ENCODE data around the gene KRTAP5-6. TPM values are rescaled to one million over a fixed set of nuclear protein-coding genes. Genes with fewer than 3 reads are reported as not detected.

KRTAP5-6 gene
- total RNA-seq, 4 donors from 2014 or later, result not detected

GRCh38 chr11:1650034-1650917 is 46.7 kb upstream of the KRTAP5-6 start:
- no peaks in the 10 kb centered on the region for H3K36me3 ChIP-seq
- TF ChIP-seq CTCF (IDR thresholded peaks at IDR 0.05 in 4 of 5, conservative IDR thresholded peaks at IDR 0.05 in 1 of 5) (no peak), POLR2A (IDR thresholded peaks at IDR 0.05) (no peak)
- DNase-seq, result no peak
- no peak overlapping the region for H3K27ac ChIP-seq
- ATAC-seq, result no peak
- in situ Hi-C loops (cut with MboI; ENCODE audit: low sequenced_read_pairs in 4 of 4) (loop anchor here in 1 of 4 donors (25.0 kb wide), 1 partner anchor 512 kb away; the partner anchor contains the start of genes INS and TH), intact Hi-C loops (cut with DNase I; ENCODE audit: low total_unique reads) (loop anchor here (5.0 kb wide), 1 partner anchor 42 kb away; no protein-coding TSS in a partner anchor)
- H3K27me3 ChIP-seq, result no peaks in the 10 kb centered on the region
- H3K9me3 ChIP-seq, result no peaks in the 10 kb centered on the region
- H3K4me3 ChIP-seq, result no peak overlapping the region
- no peaks in the 10 kb centered on the region for H3K4me1 ChIP-seq

GRCh38 chr11:1650918-1651262 is 46.1 kb upstream of the KRTAP5-6 start:
- Histone ChIP-seq H3K9me3 (no peaks in the 10 kb centered on the region), H3K36me3 (no peaks in the 10 kb centered on the region), H3K4me1 (no peaks in the 10 kb centered on the region), H3K27me3 (no peaks in the 10 kb centered on the region), H3K27ac (no peak overlapping the region), H3K4me3 (no peak overlapping the region)
- DNase-seq, result no peak
- no peak for ATAC-seq
- intact Hi-C loops (cut with DNase I; ENCODE audit: low total_unique reads) (loop anchor here (5.0 kb wide), 1 partner anchor 41 kb away; no protein-coding TSS in a partner anchor), in situ Hi-C loops (cut with MboI; ENCODE audit: low sequenced_read_pairs in 4 of 4) (loop anchor here in 1 of 4 donors (25.0 kb wide), 1 partner anchor 511 kb away; the partner anchor contains the start of genes INS and TH)
- TF ChIP-seq CTCF (IDR thresholded peaks at IDR 0.05 in 4 of 5, conservative IDR thresholded peaks at IDR 0.05 in 1 of 5), result no peak
- no peak for TF ChIP-seq POLR2A (IDR thresholded peaks at IDR 0.05)

- ATAC-seq, result no peak
- in situ Hi-C loops (cut with MboI; ENCODE audit: low sequenced_read_pairs in 4 of 4) (loop anchor here in 1 of 4 donors (25.0 kb wide), 1 partner anchor 511 kb away; the partner anchor contains the start of genes INS and TH), intact Hi-C loops (cut with DNase I; ENCODE audit: low total_unique reads) (loop anchor here (5.0 kb wide), 1 partner anchor 41 kb away; no protein-coding TSS in a partner anchor)
These were observed 45.5 kb upstream of the KRTAP5-6 start for GRCh38 chr11:1651411-1651980.

GRCh38 chr11:1652026-1652425 is 45.0 kb upstream of the KRTAP5-6 start:
- intact Hi-C loops (cut with DNase I; ENCODE audit: low total_unique reads), result loop anchor here (2.0 to 5.0 kb wide), 2 partner anchors 40 to 181 kb away; no protein-coding TSS in a partner anchor
- ATAC-seq, result no peak

More at GRCh38 chr11:1651411-1651980, 45.5 kb upstream of the KRTAP5-6 start:
- Histone ChIP-seq H3K27ac (no peak overlapping the region), H3K27me3 (no peaks in the 10 kb centered on the region), H3K4me1 (no peaks in the 10 kb centered on the region), H3K4me3 (no peak overlapping the region), H3K9me3 (no peaks in the 10 kb centered on the region), H3K36me3 (no peaks in the 10 kb centered on the region)
- no peak for DNase-seq
- TF ChIP-seq CTCF (IDR thresholded peaks at IDR 0.05 in 4 of 5, conservative IDR thresholded peaks at IDR 0.05 in 1 of 5), result no peak
- no peak for TF ChIP-seq POLR2A (IDR thresholded peaks at IDR 0.05)

More at GRCh38 chr11:1652026-1652425, 45.0 kb upstream of the KRTAP5-6 start:
- Histone ChIP-seq H3K4me1 (no peaks in the 10 kb centered on the region), H3K4me3 (no peak overlapping the region), H3K27ac (no peak overlapping the region), H3K27me3 (no peaks in the 10 kb centered on the region), H3K36me3 (no peaks in the 10 kb centered on the region), H3K9me3 (no peaks in the 10 kb centered on the region)
- in situ Hi-C loops (cut with MboI; ENCODE audit: low sequenced_read_pairs in 4 of 4), result loop anchor here in 1 of 4 donors (25.0 kb wide), 1 partner anchor 510 kb away; the partner anchor contains the start of genes INS and TH
- no peak for DNase-seq
- TF ChIP-seq CTCF (IDR thresholded peaks at IDR 0.05 in 4 of 5, conservative IDR thresholded peaks at IDR 0.05 in 1 of 5) (no peak), POLR2A (IDR thresholded peaks at IDR 0.05) (no peak)

Data from gastrocnemius medialis (tissue), 4 donors.